Subcutaneous abdominal adipose tissue (tissue), 5 donors: ENCODE results near the gene GPC1.

ENCODE experiments used
- H3K27ac ChIP-seq: one replicate; pipeline ENCODE4 v1.7.0; 2013; ENCODE audit warnings: low read depth, mild to moderate bottlenecking, inconsistent platforms, low read length, moderate library complexity
- H3K27me3 ChIP-seq, 5 donors: one replicate each; pipeline ENCODE4 v1.7.0; 2013; ENCODE audit warnings: low read length in 5 of 5, inconsistent platforms in 1 of 5; ENCODE audit not compliant: control insufficient read depth in 5 of 5, insufficient read depth in 4 of 5
- H3K36me3 ChIP-seq, 5 donors: one replicate each; pipeline ENCODE4 v1.7.0; 2013; ENCODE audit warnings: low read length in 5 of 5; ENCODE audit not compliant: control insufficient read depth in 5 of 5, insufficient read depth in 5 of 5
- H3K4me1 ChIP-seq, 5 donors: one replicate each; pipeline ENCODE4 v1.7.0; 2013; ENCODE audit warnings: low read length in 5 of 5, mild to moderate bottlenecking in 3 of 5, moderate library complexity in 1 of 5; ENCODE audit not compliant: control insufficient read depth in 5 of 5, insufficient read depth in 5 of 5
- H3K4me3 ChIP-seq, 5 donors: one replicate each; pipeline ENCODE4 v1.7.0; 2013; ENCODE audit warnings: low read length in 5 of 5, low read depth in 1 of 5
- H3K9ac ChIP-seq, 5 donors: one replicate each; pipeline ENCODE4 v1.7.0; 2013; ENCODE audit warnings: low read length in 5 of 5, mild to moderate bottlenecking in 4 of 5, moderate library complexity in 3 of 5
- H3K9me3 ChIP-seq, 5 donors: one replicate each; pipeline ENCODE4 v1.7.0; 2013; ENCODE audit warnings: low read length in 5 of 5; ENCODE audit not compliant: control insufficient read depth in 5 of 5
- donor health status: healthy.
- donor health status: healthy.
- donor health status: healthy.
- donor health status: healthy.
- donor health status: healthy.

The GPC1 gene

GRCh38 chr2:240391111-240392051, 44.1 kb upstream of the GPC1 start:
- H3K27me3 ChIP-seq, result peaks cover 0 to 2% (median 0%) of the 10 kb centered on the region in 5 donors
- no peaks in the 10 kb centered on the region for H3K36me3 ChIP-seq
- H3K27ac ChIP-seq, result no peak overlapping the region
- peaks cover 3 to 19% (median 14%) of the 10 kb centered on the region in 5 donors for H3K4me1 ChIP-seq
- no peak overlapping the region for H3K9ac ChIP-seq
- no peak overlapping the region for H3K4me3 ChIP-seq
- no peaks in the 10 kb centered on the region for H3K9me3 ChIP-seq

GRCh38 chr2:240392084-240392947, 43.1 kb upstream of the GPC1 start:
- H3K9ac ChIP-seq, result no peak overlapping the region
- peaks cover 3 to 14% (median 8%) of the 10 kb centered on the region in 5 donors for H3K4me1 ChIP-seq
- H3K36me3 ChIP-seq, result no peaks in the 10 kb centered on the region
- no peak overlapping the region for H3K4me3 ChIP-seq
- H3K27ac ChIP-seq, result no peak overlapping the region
- H3K27me3 ChIP-seq, result peaks cover 0 to 2% (median 0%) of the 10 kb centered on the region in 5 donors
- no peaks in the 10 kb centered on the region for H3K9me3 ChIP-seq

GRCh38 chr2:240392948-240393830, 42.3 kb upstream of the GPC1 start:
- H3K9ac ChIP-seq, result no peak overlapping the region
- H3K4me1 ChIP-seq, result peaks cover 0 to 5% (median 0%) of the 10 kb centered on the region in 5 donors
- H3K27ac ChIP-seq, result no peak overlapping the region
- no peaks in the 10 kb centered on the region for H3K27me3 ChIP-seq
- H3K36me3 ChIP-seq, result no peaks in the 10 kb centered on the region
- H3K4me3 ChIP-seq, result no peak overlapping the region
- no peaks in the 10 kb centered on the region for H3K9me3 ChIP-seq

GRCh38 chr2:240393831-240394410, 41.5 kb upstream of the GPC1 start:
- Histone ChIP-seq H3K27ac (no peak overlapping the region), H3K4me3 (no peak overlapping the region), H3K9me3 (no peaks in the 10 kb centered on the region), H3K4me1 (peaks cover 0 to 5% (median 0%) of the 10 kb centered on the region in 5 donors), H3K36me3 (no peaks in the 10 kb centered on the region), H3K27me3 (no peaks in the 10 kb centered on the region), H3K9ac (no peak overlapping the region)

GRCh38 chr2:240394549-240394948, 40.9 kb upstream of the GPC1 start:
- H3K4me1 ChIP-seq, result peaks cover 0 to 4% (median 0%) of the 10 kb centered on the region in 5 donors
- H3K36me3 ChIP-seq, result no peaks in the 10 kb centered on the region
- H3K9me3 ChIP-seq, result no peaks in the 10 kb centered on the region
- H3K4me3 ChIP-seq, result no peak overlapping the region
- H3K27ac ChIP-seq, result no peak overlapping the region
- no peaks in the 10 kb centered on the region for H3K27me3 ChIP-seq
- no peak overlapping the region for H3K9ac ChIP-seq

DNA sequence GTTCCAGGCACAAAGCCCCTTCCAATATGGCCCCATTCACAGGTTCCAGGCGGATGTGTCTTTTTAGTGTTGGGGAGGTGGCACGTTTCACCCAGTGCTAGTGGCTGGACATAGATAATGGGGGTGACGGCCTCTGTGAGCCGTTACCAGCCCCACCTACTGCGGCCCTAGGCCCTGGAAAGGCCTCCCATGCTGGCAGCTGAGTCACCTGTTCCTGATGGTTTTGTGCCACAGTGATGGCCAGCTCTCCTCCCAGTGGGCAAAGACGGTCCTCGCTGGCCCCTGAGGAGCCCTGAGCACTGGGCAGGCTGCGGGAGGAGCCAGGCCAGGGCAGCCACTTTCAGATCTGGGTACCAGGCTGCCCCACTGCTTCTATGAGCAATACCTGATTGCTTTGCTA, 40.0 kb upstream of the GPC1 start:
- Histone ChIP-seq H3K9me3 (no peaks in the 10 kb centered on the region), H3K4me3 (no peak overlapping the region), H3K27ac (no peak overlapping the region)

DNA sequence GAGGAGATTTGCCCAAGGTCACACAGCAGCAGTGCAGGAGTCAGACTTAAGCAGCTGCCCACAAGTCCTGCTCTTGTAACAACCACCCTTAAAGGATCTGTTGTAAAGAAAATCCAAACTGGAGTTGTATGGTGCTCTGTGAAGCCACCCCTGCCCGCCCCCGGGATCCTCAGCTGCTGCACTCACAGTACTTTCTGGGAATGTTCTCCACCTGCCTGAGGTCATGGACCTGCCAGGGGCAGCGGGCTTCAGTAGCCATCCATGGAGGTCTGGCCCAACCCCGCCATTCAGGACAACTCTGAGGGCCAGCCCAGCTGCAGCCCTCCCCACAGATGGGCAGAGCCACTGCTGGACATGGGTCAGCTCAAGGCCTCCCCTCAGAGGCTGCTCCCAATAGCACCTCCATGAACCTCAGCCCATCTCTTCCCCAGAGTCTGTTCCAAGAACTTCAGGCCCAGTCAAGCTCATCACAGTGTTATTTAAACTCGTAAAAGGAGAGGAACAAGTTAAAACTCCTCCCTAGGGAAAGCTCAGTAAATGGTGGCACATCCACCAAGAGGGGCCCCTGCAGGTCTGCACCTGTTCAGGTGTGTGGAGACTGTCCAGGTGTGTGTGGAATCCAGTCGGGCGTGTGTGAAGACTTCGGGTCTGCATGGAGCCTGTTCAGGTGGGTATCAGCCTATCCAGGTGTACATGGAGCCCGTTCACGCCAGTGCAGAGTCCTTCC, 39.4 kb upstream of the GPC1 start:
- Histone ChIP-seq H3K4me3 (no peak overlapping the region), H3K4me1 (no peaks in the 10 kb centered on the region), H3K27ac (no peak overlapping the region), H3K9ac (no peak overlapping the region), H3K36me3 (no peaks in the 10 kb centered on the region), H3K27me3 (peaks cover 0 to 8% (median 0%) of the 10 kb centered on the region in 5 donors), H3K9me3 (no peaks in the 10 kb centered on the region)

More for the DNA sequence above, 40.0 kb upstream of the GPC1 start:
- H3K27me3 ChIP-seq, result peaks cover 0 to 2% (median 0%) of the 10 kb centered on the region in 5 donors
- H3K9ac ChIP-seq, result no peak overlapping the region
- H3K36me3 ChIP-seq, result no peaks in the 10 kb centered on the region
- H3K4me1 ChIP-seq, result no peaks in the 10 kb centered on the region

GRCh38 chr2:240396623-240397541, 38.6 kb upstream of the GPC1 start:
- Histone ChIP-seq H3K4me1 (no peaks in the 10 kb centered on the region), H3K9ac (no peak overlapping the region), H3K27me3 (peaks cover 0 to 12% (median 6%) of the 10 kb centered on the region in 5 donors), H3K9me3 (no peaks in the 10 kb centered on the region), H3K4me3 (no peak overlapping the region), H3K27ac (no peak overlapping the region), H3K36me3 (no peaks in the 10 kb centered on the region)
